ENCODE results near the gene NAA10. TPM values are rescaled to one million over a fixed set of nuclear protein-coding genes. Genes with fewer than 3 reads are reported as not detected.

NAA10 gene
- total and polyA plus RNA-seq, 2 donors from 2014 or later, result 79.3 to 120 TPM

GRCh38 chrX:153879741-153880439 lies 54.9 kb downstream of the NAA10 start:
- peaks cover 6% of the 10 kb centered on the region for H3K27me3 ChIP-seq (ENCODE audit: control insufficient read depth, insufficient read depth, low read length)
- no peak overlapping the region for H3K9ac ChIP-seq (ENCODE audit: low read length in 3 of 3)
- no peak for FAIRE-seq
- H3K4me3 ChIP-seq (ENCODE audit: low read length in 3 of 3), result no peak overlapping the region
- H3K27ac ChIP-seq (ENCODE audit: low read depth in 2 of 2, low read length in 2 of 2), result no peak overlapping the region
- TF ChIP-seq, protein P1, sequence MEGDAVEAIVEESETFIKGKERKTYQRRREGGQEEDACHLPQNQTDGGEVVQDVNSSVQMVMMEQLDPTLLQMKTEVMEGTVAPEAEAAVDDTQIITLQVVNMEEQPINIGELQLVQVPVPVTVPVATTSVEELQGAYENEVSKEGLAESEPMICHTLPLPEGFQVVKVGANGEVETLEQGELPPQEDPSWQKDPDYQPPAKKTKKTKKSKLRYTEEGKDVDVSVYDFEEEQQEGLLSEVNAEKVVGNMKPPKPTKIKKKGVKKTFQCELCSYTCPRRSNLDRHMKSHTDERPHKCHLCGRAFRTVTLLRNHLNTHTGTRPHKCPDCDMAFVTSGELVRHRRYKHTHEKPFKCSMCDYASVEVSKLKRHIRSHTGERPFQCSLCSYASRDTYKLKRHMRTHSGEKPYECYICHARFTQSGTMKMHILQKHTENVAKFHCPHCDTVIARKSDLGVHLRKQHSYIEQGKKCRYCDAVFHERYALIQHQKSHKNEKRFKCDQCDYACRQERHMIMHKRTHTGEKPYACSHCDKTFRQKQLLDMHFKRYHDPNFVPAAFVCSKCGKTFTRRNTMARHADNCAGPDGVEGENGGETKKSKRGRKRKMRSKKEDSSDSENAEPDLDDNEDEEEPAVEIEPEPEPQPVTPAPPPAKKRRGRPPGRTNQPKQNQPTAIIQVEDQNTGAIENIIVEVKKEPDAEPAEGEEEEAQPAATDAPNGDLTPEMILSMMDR (IDR thresholded peaks at IDR 0.05; ENCODE audit: borderline replicate concordance, extremely low read depth, insufficient read depth), result no peak
- DNase-seq, result no peak
- H3K9me3 ChIP-seq (ENCODE audit: control insufficient read depth in 2 of 3, insufficient read depth in 1 of 3, low read length in 3 of 3), result no peaks in the 10 kb centered on the region
- intact Hi-C loops (cut with DNase I), result no loop called here
- no peaks in the 10 kb centered on the region for H3K36me3 ChIP-seq (ENCODE audit: control insufficient read depth in 2 of 3, insufficient read depth in 3 of 3, low read length in 3 of 3)
- no peaks in the 10 kb centered on the region for H3K4me1 ChIP-seq (ENCODE audit: control insufficient read depth in 2 of 3, insufficient read depth in 2 of 3, low read depth in 1 of 3, low read length in 3 of 3)

Small RNA genes within 50 kb of the gene (microRNA-seq; reads per million reads assigned to microRNA genes)
- not detected for gene MIR3202-1
- gene MIR3202-2, result not detected

Other genes with a start within 250 kb of the NAA10 start
- 110 TPM for gene SLC6A8, start 247.1 kb downstream of the NAA10 start, total RNA-seq
- gene SLC6A8, start 247.1 kb downstream of the NAA10 start, polyA plus RNA-seq (ENCODE audit: insufficient read depth, low read depth, low replicate concordance), result 79.7 TPM
- gene BCAP31, start 210.7 kb downstream of the NAA10 start, total RNA-seq, result 218 TPM
- 246 TPM for gene BCAP31, start 210.7 kb downstream of the NAA10 start, polyA plus RNA-seq (ENCODE audit: insufficient read depth, low read depth, low replicate concordance)
- gene ABCD1, start 210.2 kb downstream of the NAA10 start, total RNA-seq, result 13.7 TPM
- gene ABCD1, start 210.2 kb downstream of the NAA10 start, polyA plus RNA-seq (ENCODE audit: insufficient read depth, low read depth, low replicate concordance), result 5.2 TPM
- gene PLXNB3, start 170.8 kb downstream of the NAA10 start, total RNA-seq, result 5.6 TPM
- gene PLXNB3, start 170.8 kb downstream of the NAA10 start, polyA plus RNA-seq (ENCODE audit: insufficient read depth, low read depth, low replicate concordance), result 2.2 TPM
- gene SRPK3, start 154.0 kb downstream of the NAA10 start, total RNA-seq, result 1.1 TPM
- gene SRPK3, start 154.0 kb downstream of the NAA10 start, polyA plus RNA-seq (ENCODE audit: insufficient read depth, low read depth, low replicate concordance), result 0.58 TPM
- 62.1 TPM for gene IDH3G, start 140.7 kb downstream of the NAA10 start, total RNA-seq
- 100 TPM for gene IDH3G, start 140.7 kb downstream of the NAA10 start, polyA plus RNA-seq (ENCODE audit: insufficient read depth, low read depth, low replicate concordance)
- 226 TPM for gene SSR4, start 140.4 kb downstream of the NAA10 start, total RNA-seq
- gene SSR4, start 140.4 kb downstream of the NAA10 start, polyA plus RNA-seq (ENCODE audit: insufficient read depth, low read depth, low replicate concordance), result 473 TPM
- gene PDZD4, start 104.5 kb downstream of the NAA10 start, total RNA-seq, result 7.0 TPM
- gene PDZD4, start 104.5 kb downstream of the NAA10 start, polyA plus RNA-seq (ENCODE audit: insufficient read depth, low read depth, low replicate concordance), result 4.7 TPM
- gene L1CAM, start 48.9 kb downstream of the NAA10 start, total RNA-seq, result 71.9 TPM
- gene L1CAM, start 48.9 kb downstream of the NAA10 start, polyA plus RNA-seq (ENCODE audit: insufficient read depth, low read depth, low replicate concordance), result 26.1 TPM
- 2.3 TPM for gene AVPR2, start 30.4 kb downstream of the NAA10 start, total RNA-seq
- 22.1 TPM for gene AVPR2, start 30.4 kb downstream of the NAA10 start, polyA plus RNA-seq (ENCODE audit: insufficient read depth, low read depth, low replicate concordance)
- 73.0 TPM for gene ARHGAP4, start 8.8 kb downstream of the NAA10 start, total RNA-seq
- gene ARHGAP4, start 8.8 kb downstream of the NAA10 start, polyA plus RNA-seq (ENCODE audit: insufficient read depth, low read depth, low replicate concordance), result 38.3 TPM
- 22.9 TPM for gene RENBP, start 9.6 kb upstream of the NAA10 start, total RNA-seq
- gene RENBP, start 9.6 kb upstream of the NAA10 start, polyA plus RNA-seq (ENCODE audit: insufficient read depth, low read depth, low replicate concordance), result 78.2 TPM
- 54.6 TPM for gene HCFC1, start 36.8 kb upstream of the NAA10 start, total RNA-seq
- gene HCFC1, start 36.8 kb upstream of the NAA10 start, polyA plus RNA-seq (ENCODE audit: insufficient read depth, low read depth, low replicate concordance), result 13.5 TPM
- 9.6 TPM for gene TMEM187, start 37.7 kb upstream of the NAA10 start, total RNA-seq
- 12.4 TPM for gene TMEM187, start 37.7 kb upstream of the NAA10 start, polyA plus RNA-seq (ENCODE audit: insufficient read depth, low read depth, low replicate concordance)
- 85.3 TPM for gene IRAK1, start 84.9 kb upstream of the NAA10 start, total RNA-seq
- gene IRAK1, start 84.9 kb upstream of the NAA10 start, polyA plus RNA-seq (ENCODE audit: insufficient read depth, low read depth, low replicate concordance), result 46.6 TPM
- gene MECP2, start 162.7 kb upstream of the NAA10 start, total RNA-seq, result 74.7 TPM
- 14.0 TPM for gene MECP2, start 162.7 kb upstream of the NAA10 start, polyA plus RNA-seq (ENCODE audit: insufficient read depth, low read depth, low replicate concordance)
- gene OPN1LW, start 209.2 kb upstream of the NAA10 start, total RNA-seq, result not detected
- gene OPN1LW, start 209.2 kb upstream of the NAA10 start, polyA plus RNA-seq (ENCODE audit: insufficient read depth, low read depth, low replicate concordance), result not detected
- not detected for gene OPN1MW, start 247.6 kb upstream of the NAA10 start, total RNA-seq
- gene OPN1MW, start 247.6 kb upstream of the NAA10 start, polyA plus RNA-seq (ENCODE audit: insufficient read depth, low read depth, low replicate concordance), result not detected

All from kidney (tissue), 14 donors.